ENCODE measurements around the gene RCHY1. TPM values are rescaled to one million over a fixed set of nuclear protein-coding genes. Genes with fewer than 3 reads are reported as not detected.
A peak's percentile ranks its signal among the peaks of the same experiment; 100 is the strongest.
"Not testable (repeated sequence)": the region's sequence is repeated elsewhere in the genome, so short reads cannot be mapped to it uniquely, and the experiment has no call there.

Gene RCHY1
- total RNA-seq, 2 donors from 2014 or later, result 31.4 to 41.2 TPM

- no peak for DNase-seq
- Histone ChIP-seq H3K36me3 (no peaks in the 10 kb centered on the region), H3K27me3 (no peaks in the 10 kb centered on the region), H3K4me3 (no peak overlapping the region), H3K9ac (ENCODE audit: low read depth in 2 of 2, low read length in 2 of 2) (no peak overlapping the region), H3K4me1 (no peaks in the 10 kb centered on the region), H3K27ac (no peak overlapping the region), H3K9me3 (no peaks in the 10 kb centered on the region)
- intact Hi-C loops (cut with DNase I), result no loop called here
- TF ChIP-seq CTCF (IDR thresholded peaks at IDR 0.05), result no peak
These were observed 1.9 kb upstream of the RCHY1 start for GRCh38 chr4:75516144-75516543.

- Histone ChIP-seq H3K27me3 (no peaks in the 10 kb centered on the region), H3K4me1 (no peaks in the 10 kb centered on the region), H3K36me3 (no peaks in the 10 kb centered on the region), H3K9ac (ENCODE audit: low read depth in 2 of 2, low read length in 2 of 2) (peak overlapping the region; percentile 77 to 92), H3K27ac (peak overlapping the region; percentile 96), H3K9me3 (no peaks in the 10 kb centered on the region), H3K4me3 (peak overlapping the region; percentile 57)
- intact Hi-C loops (cut with DNase I), result no loop called here
- TF ChIP-seq CTCF (IDR thresholded peaks at IDR 0.05), result no peak
- peak; percentile 25 for DNase-seq
These were observed 878 bp upstream of the RCHY1 start for GRCh38 chr4:75514949-75515612.

- Histone ChIP-seq H3K4me1 (no peaks in the 10 kb centered on the region), H3K4me3 (peak overlapping the region; percentile 57), H3K27ac (peak overlapping the region; percentile 96), H3K27me3 (no peaks in the 10 kb centered on the region), H3K9me3 (no peaks in the 10 kb centered on the region), H3K36me3 (no peaks in the 10 kb centered on the region), H3K9ac (ENCODE audit: low read depth in 2 of 2, low read length in 2 of 2) (peak overlapping the region; percentile 77 to 92)
- TF ChIP-seq CTCF (IDR thresholded peaks at IDR 0.05), result no peak
- DNase-seq, result no peak
- intact Hi-C loops (cut with DNase I), result no loop called here
These were observed 575 bp downstream of the RCHY1 start for GRCh38 chr4:75513526-75514130.

GRCh38 chr4:75512386-75513211, 1.6 kb downstream of the RCHY1 start:
- no peak for TF ChIP-seq CTCF (IDR thresholded peaks at IDR 0.05)
- Histone ChIP-seq H3K27me3 (no peaks in the 10 kb centered on the region), H3K4me1 (no peaks in the 10 kb centered on the region), H3K9me3 (no peaks in the 10 kb centered on the region), H3K27ac (peak overlapping the region; percentile 96), H3K36me3 (no peaks in the 10 kb centered on the region), H3K4me3 (peak overlapping the region; percentile 57), H3K9ac (ENCODE audit: low read depth in 2 of 2, low read length in 2 of 2) (peak overlapping the region in 1 of 2 donors; percentile 92)
- DNase-seq, result no peak
- intact Hi-C loops (cut with DNase I), result no loop called here

- H3K9ac ChIP-seq (ENCODE audit: low read depth in 2 of 2, low read length in 2 of 2), result peak overlapping the region in 1 of 2 donors; percentile 49
- H3K4me1 ChIP-seq, result no peaks in the 10 kb centered on the region
- H3K27ac ChIP-seq, result peak overlapping the region; percentile 56
- DNase-seq, result no peak
- no peak for TF ChIP-seq CTCF (IDR thresholded peaks at IDR 0.05)
- H3K4me3 ChIP-seq, result no peak overlapping the region
- no peaks in the 10 kb centered on the region for H3K36me3 ChIP-seq
- H3K27me3 ChIP-seq, result no peaks in the 10 kb centered on the region
- H3K9me3 ChIP-seq, result no peaks in the 10 kb centered on the region
- intact Hi-C loops (cut with DNase I), result no loop called here
These were observed 2.4 kb downstream of the RCHY1 start for GRCh38 chr4:75511841-75512240.

GRCh38 chr4:75509592-75509991, 4.6 kb downstream of the RCHY1 start:
- H3K4me3 ChIP-seq; intact Hi-C loops (cut with DNase I); H3K9ac ChIP-seq (ENCODE audit: low read depth in 2 of 2, low read length in 2 of 2); H3K9me3 ChIP-seq; DNase-seq; H3K4me1 ChIP-seq; H3K36me3 ChIP-seq; H3K27me3 ChIP-seq; H3K27ac ChIP-seq: not testable (repeated sequence)

Data from colonic mucosa (tissue), 4 donors.